ENCODE results near the gene HCRT. TPM values are rescaled to one million over a fixed set of nuclear protein-coding genes. Genes with fewer than 3 reads are reported as not detected.
"Not testable (repeated sequence)": the region's sequence is repeated elsewhere in the genome, so short reads cannot be mapped to it uniquely, and the experiment has no call there.

Gene HCRT
- not detected for total RNA-seq
- long read RNA-seq, partial matches to known transcripts: 1 of 1 reads
- long read RNA-seq, other reads (novel, unspliced or antisense): 0 of 1 reads

GRCh38 chr17:42184713-42185620 is at the start of gene HCRT:
Gene HCRT (minus strand): TSS chr17:42185452. CDS start chr17:42185365, 87 bp downstream.
- intact Hi-C loops (cut with micrococcal nuclease): no loop called here
- ATAC-seq (no peak), DNase-seq (no peak)

GRCh38 chr17:42233994-42234393 is 48.7 kb upstream of the HCRT start:
- no peak for DNase-seq
- intact Hi-C loops (cut with micrococcal nuclease): no loop called here
- ATAC-seq: peak; percentile 92

GRCh38 chr17:42233156-42233555 is 47.9 kb upstream of the HCRT start:
- ATAC-seq (no peak), DNase-seq (no peak)
- intact Hi-C loops (cut with micrococcal nuclease): no loop called here

- intact Hi-C loops (cut with micrococcal nuclease): no loop called here
- no peak for ATAC-seq
Observed at GRCh38 chr17:42230225-42230624, 45.0 kb upstream of the HCRT start.

GRCh38 chr17:42227849-42228700 is 42.8 kb upstream of the HCRT start:
- DNase-seq (no peak), ATAC-seq (peak; percentile 68)
- intact Hi-C loops (cut with micrococcal nuclease): no loop called here

More at GRCh38 chr17:42230225-42230624, 45.0 kb upstream of the HCRT start:
- DNase-seq: no peak

- intact Hi-C loops (cut with micrococcal nuclease): no loop called here
- DNase-seq (no peak), ATAC-seq (no peak)
Observed at GRCh38 chr17:42225646-42226045, 40.4 kb upstream of the HCRT start.

GRCh38 chr17:42224651-42225050 is 39.4 kb upstream of the HCRT start:
- DNase-seq: no peak
- no peak for ATAC-seq
- intact Hi-C loops (cut with micrococcal nuclease): no loop called here

GRCh38 chr17:42221886-42222745 is 36.9 kb upstream of the HCRT start:
- DNase-seq: no peak
- peak; percentile 54 for ATAC-seq
- intact Hi-C loops (cut with micrococcal nuclease): no loop called here

GRCh38 chr17:42219280-42219679 is 34.0 kb upstream of the HCRT start:
- ATAC-seq; intact Hi-C loops (cut with micrococcal nuclease); DNase-seq: not testable (repeated sequence)

- no peak for ATAC-seq
- no peak for DNase-seq
- intact Hi-C loops (cut with micrococcal nuclease): no loop called here
Observed at GRCh38 chr17:42214156-42214555, 28.9 kb upstream of the HCRT start.

GRCh38 chr17:42212382-42212781 is 27.1 kb upstream of the HCRT start:
- ATAC-seq: peak; percentile 22
- no peak for DNase-seq
- intact Hi-C loops (cut with micrococcal nuclease): no loop called here

- DNase-seq (peak; percentile 86), ATAC-seq (peak; percentile 96)
- intact Hi-C loops (cut with micrococcal nuclease): not testable (repeated sequence)
Observed at GRCh38 chr17:42211921-42212341, 26.7 kb upstream of the HCRT start.

- intact Hi-C loops (cut with micrococcal nuclease): no loop called here
- DNase-seq: no peak
- peak; percentile 26 for ATAC-seq
Observed at GRCh38 chr17:42210046-42210445, 24.8 kb upstream of the HCRT start.

- DNase-seq; ATAC-seq; intact Hi-C loops (cut with micrococcal nuclease): not testable (repeated sequence)
Observed at GRCh38 chr17:42206153-42206612, 20.9 kb upstream of the HCRT start.

- intact Hi-C loops (cut with micrococcal nuclease): no loop called here
- no peak for DNase-seq
- ATAC-seq: no peak
Observed at GRCh38 chr17:42203354-42203753, 18.1 kb upstream of the HCRT start.

GRCh38 chr17:42202696-42203095 is 17.4 kb upstream of the HCRT start:
- DNase-seq (no peak), ATAC-seq (no peak)
- intact Hi-C loops (cut with micrococcal nuclease): no loop called here

GRCh38 chr17:42202159-42202558 is 16.9 kb upstream of the HCRT start:
- intact Hi-C loops (cut with micrococcal nuclease): no loop called here
- no peak for ATAC-seq
- no peak for DNase-seq

GRCh38 chr17:42201458-42201772 is 16.2 kb upstream of the HCRT start:
- intact Hi-C loops (cut with micrococcal nuclease): no loop called here
- DNase-seq (no peak), ATAC-seq (no peak)
